CD4-positive, alpha-beta T cell (primary cell): ENCODE measurements around the gene VTI1A. TPM values are rescaled to one million over a fixed set of nuclear protein-coding genes. Genes with fewer than 3 reads are reported as not detected.

ENCODE experiments used
- ATAC-seq: fragments of 200-7000 bp; cut with Tn5 transposase; one replicate; pipeline ENCODE4 v1.10.0; 2022; ENCODE audit warnings: mild to moderate bottlenecking; ENCODE audit not compliant: poor library complexity
- CTCF ChIA-PET: fragments of 350-600 bp; sonication (Branson Sonifier 250); formaldehyde crosslinking; loops from one replicate; lab custom pipeline; 2021; ENCODE audit warnings: antibody characterized with exemption, inconsistent platforms; lab: Charles Lee
- POLR2A ChIA-PET: fragments of 350-600 bp; sonication (Branson Sonifier 250); formaldehyde crosslinking; loops from one replicate; lab custom pipeline; 2021; ENCODE audit warnings: antibody characterized with exemption, inconsistent platforms; lab: Charles Lee
- DNase-seq, 14 experiments: peaks; one replicate each; pipeline ENCODE4 v3.0.0-alpha.2; 2013 to 2020; ENCODE audit warnings: mixed read lengths in 2 of 14
- H3K27ac ChIP-seq, 2 donors: one replicate each; pipeline versions ENCODE4 v1.5.1 to v1.7.0; 2013; ENCODE audit warnings: low read length in 2 of 2, low read depth in 1 of 2, mild to moderate bottlenecking in 1 of 2
- H3K27me3 ChIP-seq, 2 experiments: 1 replicate in 1 of 2; 2 replicates in 1 of 2; pipeline versions ENCODE4 v1.6.1 to v1.7.0; 2013; ENCODE audit warnings: low read length in 2 of 2, control low read depth in 1 of 2, mild to moderate bottlenecking in 1 of 2, moderate library complexity in 1 of 2; ENCODE audit not compliant: insufficient read depth in 2 of 2, control insufficient read depth in 1 of 2
- H3K36me3 ChIP-seq: one replicate; pipeline ENCODE4 v1.6.1; 2013; ENCODE audit warnings: low read length, control low read depth; ENCODE audit not compliant: insufficient read depth
- H3K4me1 ChIP-seq: one replicate; pipeline ENCODE4 v1.6.1; 2013; ENCODE audit warnings: low read length, control low read depth; ENCODE audit not compliant: insufficient read depth
- H3K4me3 ChIP-seq: one replicate; pipeline ENCODE4 v1.5.1; 2013; ENCODE audit warnings: mild to moderate bottlenecking, low read length, moderate library complexity
- H3K9me3 ChIP-seq, 2 experiments: 1 replicate in 1 of 2; 2 replicates in 1 of 2; pipeline versions ENCODE4 v1.6.1 to v1.7.0; 2013; ENCODE audit warnings: low read length in 2 of 2, mild to moderate bottlenecking in 2 of 2, control low read depth in 1 of 2, moderate library complexity in 1 of 2; ENCODE audit not compliant: control insufficient read depth in 1 of 2, insufficient read depth in 1 of 2
- H3K27ac Mint-ChIP-seq: one replicate; pipeline ENCODE4 v1.8.0; 2020; ENCODE audit warnings: mixed read lengths
- H3K27me3 Mint-ChIP-seq: one replicate; pipeline ENCODE4 v1.8.0; 2021; ENCODE audit warnings: mixed read lengths
- H3K36me3 Mint-ChIP-seq: one replicate; pipeline ENCODE4 v1.8.0; 2021; ENCODE audit warnings: low read depth, mixed read lengths
- H3K4me1 Mint-ChIP-seq: one replicate; pipeline ENCODE4 v1.8.0; 2021; ENCODE audit warnings: low read depth, mixed read lengths
- H3K4me3 Mint-ChIP-seq: one replicate; pipeline ENCODE4 v1.8.0; 2020; ENCODE audit warnings: mild to moderate bottlenecking, mixed read lengths
- H3K9me3 Mint-ChIP-seq: one replicate; pipeline ENCODE4 v1.8.0; 2020; ENCODE audit warnings: mixed read lengths
- intact Hi-C, 2 experiments: fragments of 100-400 bp; cut with DNase I in 1 of 2; cut with micrococcal nuclease in 1 of 2; formaldehyde crosslinking; loops; one replicate each; pipeline versions ENCODE4 v1.15.1 to v1.9.0; 2023 to 2025; cut with DNase I, micrococcal nuclease
- total RNA-seq, 174 experiments: library from RNA in 2 of 174; stranded (reverse) in 2 of 174; gene quantifications; one replicate each; pipeline ENCODE4 v1.2.3 and lab custom pipeline; 2021 to 2026
- TF ChIP-seq, protein P1 (sequence below): fragments of 200-600 bp; IDR thresholded peaks from one replicate; pipeline ENCODE4 v1.8.0; 2022; ENCODE audit warnings: antibody characterized with exemption, mild to moderate bottlenecking

VTI1A gene
- total RNA-seq, 2 experiments from 2014 or later, result 54.5 to 56.5 TPM

- intact Hi-C loops, result no loop called here
- H3K9me3 Mint-ChIP-seq, result no peaks in the 10 kb centered on the region
- H3K4me1 Mint-ChIP-seq, result no peaks in the 10 kb centered on the region
- no peaks in the 10 kb centered on the region for H3K27me3 Mint-ChIP-seq
- H3K27me3 ChIP-seq, result no peaks in the 10 kb centered on the region
- no peak overlapping the region for H3K27ac ChIP-seq
- POLR2A ChIA-PET, result no interaction called here
- no peak for ATAC-seq
- no peaks in the 10 kb centered on the region for H3K4me1 ChIP-seq
- H3K36me3 Mint-ChIP-seq, result no peaks in the 10 kb centered on the region
- H3K36me3 ChIP-seq, result peaks cover 4% of the 10 kb centered on the region
- TF ChIP-seq, protein P1, sequence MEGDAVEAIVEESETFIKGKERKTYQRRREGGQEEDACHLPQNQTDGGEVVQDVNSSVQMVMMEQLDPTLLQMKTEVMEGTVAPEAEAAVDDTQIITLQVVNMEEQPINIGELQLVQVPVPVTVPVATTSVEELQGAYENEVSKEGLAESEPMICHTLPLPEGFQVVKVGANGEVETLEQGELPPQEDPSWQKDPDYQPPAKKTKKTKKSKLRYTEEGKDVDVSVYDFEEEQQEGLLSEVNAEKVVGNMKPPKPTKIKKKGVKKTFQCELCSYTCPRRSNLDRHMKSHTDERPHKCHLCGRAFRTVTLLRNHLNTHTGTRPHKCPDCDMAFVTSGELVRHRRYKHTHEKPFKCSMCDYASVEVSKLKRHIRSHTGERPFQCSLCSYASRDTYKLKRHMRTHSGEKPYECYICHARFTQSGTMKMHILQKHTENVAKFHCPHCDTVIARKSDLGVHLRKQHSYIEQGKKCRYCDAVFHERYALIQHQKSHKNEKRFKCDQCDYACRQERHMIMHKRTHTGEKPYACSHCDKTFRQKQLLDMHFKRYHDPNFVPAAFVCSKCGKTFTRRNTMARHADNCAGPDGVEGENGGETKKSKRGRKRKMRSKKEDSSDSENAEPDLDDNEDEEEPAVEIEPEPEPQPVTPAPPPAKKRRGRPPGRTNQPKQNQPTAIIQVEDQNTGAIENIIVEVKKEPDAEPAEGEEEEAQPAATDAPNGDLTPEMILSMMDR, result no peak
- H3K9me3 ChIP-seq, result no peaks in the 10 kb centered on the region
- H3K27ac Mint-ChIP-seq, result no peak overlapping the region
- no peak overlapping the region for H3K4me3 ChIP-seq
- H3K4me3 Mint-ChIP-seq, result no peak overlapping the region
- CTCF ChIA-PET, result no interaction called here
- DNase-seq, result no peak
Observed at GRCh38 chr10:112799038-112799437, 352.0 kb downstream of the VTI1A start.

- POLR2A ChIA-PET, result no interaction called here
- CTCF ChIA-PET, result no interaction called here
- Mint-ChIP-seq H3K27me3 (no peaks in the 10 kb centered on the region), H3K9me3 (no peaks in the 10 kb centered on the region), H3K36me3 (peaks cover 4% of the 10 kb centered on the region), H3K27ac (no peak overlapping the region), H3K4me1 (no peaks in the 10 kb centered on the region), H3K4me3 (no peak overlapping the region)
- intact Hi-C loops, result no loop called here
- TF ChIP-seq, protein P1, result no peak
- no peak for ATAC-seq
- DNase-seq, result no peak
- Histone ChIP-seq H3K36me3 (peaks cover 4% of the 10 kb centered on the region), H3K4me3 (no peak overlapping the region), H3K4me1 (no peaks in the 10 kb centered on the region), H3K27ac (no peak overlapping the region), H3K9me3 (no peaks in the 10 kb centered on the region), H3K27me3 (no peaks in the 10 kb centered on the region)
Observed at GRCh38 chr10:112799726-112800510, 352.9 kb downstream of the VTI1A start.

DNA sequence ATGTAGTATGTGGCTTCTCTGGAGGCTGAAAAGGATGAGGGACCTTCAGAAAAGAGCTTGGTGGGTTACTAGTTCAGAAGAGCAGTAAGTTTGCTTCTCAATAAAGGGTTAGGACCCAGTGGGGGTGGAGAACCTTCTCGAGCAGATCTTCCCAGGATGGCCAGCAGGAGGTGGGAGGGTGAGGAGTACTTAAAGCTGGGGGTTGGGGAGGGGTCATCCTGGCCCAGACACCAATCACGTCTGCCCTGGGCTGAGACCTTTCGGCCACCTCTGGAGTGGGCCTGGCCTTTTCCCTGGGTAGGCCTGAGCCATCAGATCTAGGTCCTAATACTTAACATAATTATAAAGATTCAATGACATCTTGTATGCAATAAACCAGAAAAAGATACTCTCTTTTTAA is 354.0 kb downstream of the VTI1A start:
- no peak for ATAC-seq
- H3K27me3 Mint-ChIP-seq, result no peaks in the 10 kb centered on the region
- Histone ChIP-seq H3K4me1 (no peaks in the 10 kb centered on the region), H3K27ac (no peak overlapping the region), H3K4me3 (no peak overlapping the region), H3K27me3 (no peaks in the 10 kb centered on the region), H3K36me3 (peaks cover 4% of the 10 kb centered on the region), H3K9me3 (no peaks in the 10 kb centered on the region)
- TF ChIP-seq, protein P1, result no peak
- POLR2A ChIA-PET, result no interaction called here
- H3K9me3 Mint-ChIP-seq, result no peaks in the 10 kb centered on the region
- H3K4me3 Mint-ChIP-seq, result no peak overlapping the region
- CTCF ChIA-PET, result no interaction called here
- no peaks in the 10 kb centered on the region for H3K4me1 Mint-ChIP-seq
- intact Hi-C loops, result no loop called here
- no peak for DNase-seq
- H3K27ac Mint-ChIP-seq, result no peak overlapping the region
- peaks cover 10% of the 10 kb centered on the region for H3K36me3 Mint-ChIP-seq
